Thoracic aorta (tissue), 2 donors: Measurements from ENCODE around the gene COL6A2. TPM values are rescaled to one million over a fixed set of nuclear protein-coding genes. Genes with fewer than 3 reads are reported as not detected.
A peak's percentile ranks its signal among the peaks of the same experiment; 100 is the strongest.
"Not testable (repeated sequence)": the region's sequence is repeated elsewhere in the genome, so short reads cannot be mapped to it uniquely, and the experiment has no call there.

Source experiments
- ATAC-seq: fragments of 150-250 bp; one replicate; pipeline ENCODE4 v1.8.0; 2017; ENCODE audit warnings: low read depth; ENCODE audit not compliant: insufficient number of reproducible peaks, low FRiP score
- DNase-seq: peaks from one replicate; pipeline ENCODE4 v3.0.0-alpha.2; 2020; ENCODE audit warnings: low spot score
- H3K27ac ChIP-seq, 2 donors: fragments of 200-600 bp; sonication (generic); 1 replicate in 1 of 2; 2 replicates in 1 of 2; pipeline ENCODE4 v1.5.1; 2016; ENCODE audit warnings: mild to moderate bottlenecking in 2 of 2, moderate library complexity in 2 of 2
- H3K27me3 ChIP-seq: fragments of 200-600 bp; sonication (generic); replicated peaks from 2 replicates; pipeline ENCODE4 v1.6.0; 2016; ENCODE audit warnings: mild to moderate bottlenecking; ENCODE audit not compliant: insufficient read depth
- H3K36me3 ChIP-seq: fragments of 200-600 bp; sonication (generic); one replicate; pipeline ENCODE4 v1.5.1; 2016
- H3K4me1 ChIP-seq, 2 donors: fragments of 200-600 bp; sonication (generic); 1 replicate in 1 of 2; 2 replicates in 1 of 2; pipeline versions ENCODE4 v1.5.1 to v1.6.0; 2016; ENCODE audit warnings: low read depth in 2 of 2, mild to moderate bottlenecking in 1 of 2; ENCODE audit not compliant: control insufficient read depth in 1 of 2
- H3K4me3 ChIP-seq: fragments of 200-600 bp; sonication (generic); 2 replicates; pipeline ENCODE4 v1.5.1; 2016; ENCODE audit warnings: mild to moderate bottlenecking
- H3K9me3 ChIP-seq: fragments of 200-600 bp; sonication (generic); 2 replicates; pipeline ENCODE4 v1.5.1; 2016
- total RNA-seq, 2 donors: library from RNA; depleted of rRNA; stranded (reverse); fragments of >200 nt; gene quantifications; one replicate each; pipeline versions ENCODE4 v1.1.0 to v1.2.3, GENCODE V29; 2016
- TF ChIP-seq, protein P1 (sequence below): fragments of 200-600 bp; sonication (generic); IDR thresholded peaks from one replicate; pipeline ENCODE4 v1.5.1; 2019; ENCODE audit warnings: antibody characterized with exemption

COL6A2 gene
- total RNA-seq, 2 donors from 2014 or later: 1,835 to 1,885 TPM

GRCh38 chr21:46100906-46101305 lies 3.0 kb downstream of the COL6A2 start:
- H3K9me3 ChIP-seq: peaks cover 8% of the 10 kb centered on the region
- TF ChIP-seq, protein P1, sequence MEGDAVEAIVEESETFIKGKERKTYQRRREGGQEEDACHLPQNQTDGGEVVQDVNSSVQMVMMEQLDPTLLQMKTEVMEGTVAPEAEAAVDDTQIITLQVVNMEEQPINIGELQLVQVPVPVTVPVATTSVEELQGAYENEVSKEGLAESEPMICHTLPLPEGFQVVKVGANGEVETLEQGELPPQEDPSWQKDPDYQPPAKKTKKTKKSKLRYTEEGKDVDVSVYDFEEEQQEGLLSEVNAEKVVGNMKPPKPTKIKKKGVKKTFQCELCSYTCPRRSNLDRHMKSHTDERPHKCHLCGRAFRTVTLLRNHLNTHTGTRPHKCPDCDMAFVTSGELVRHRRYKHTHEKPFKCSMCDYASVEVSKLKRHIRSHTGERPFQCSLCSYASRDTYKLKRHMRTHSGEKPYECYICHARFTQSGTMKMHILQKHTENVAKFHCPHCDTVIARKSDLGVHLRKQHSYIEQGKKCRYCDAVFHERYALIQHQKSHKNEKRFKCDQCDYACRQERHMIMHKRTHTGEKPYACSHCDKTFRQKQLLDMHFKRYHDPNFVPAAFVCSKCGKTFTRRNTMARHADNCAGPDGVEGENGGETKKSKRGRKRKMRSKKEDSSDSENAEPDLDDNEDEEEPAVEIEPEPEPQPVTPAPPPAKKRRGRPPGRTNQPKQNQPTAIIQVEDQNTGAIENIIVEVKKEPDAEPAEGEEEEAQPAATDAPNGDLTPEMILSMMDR: no peak
- ATAC-seq: no peak
- no peak for DNase-seq
- no peaks in the 10 kb centered on the region for H3K36me3 ChIP-seq
- no peak overlapping the region for H3K27ac ChIP-seq
- H3K4me3 ChIP-seq: peak overlapping the region; percentile 88
- peaks cover 6 to 21% of the 10 kb centered on the region in 2 donors for H3K4me1 ChIP-seq
- no peaks in the 10 kb centered on the region for H3K27me3 ChIP-seq

DNA sequence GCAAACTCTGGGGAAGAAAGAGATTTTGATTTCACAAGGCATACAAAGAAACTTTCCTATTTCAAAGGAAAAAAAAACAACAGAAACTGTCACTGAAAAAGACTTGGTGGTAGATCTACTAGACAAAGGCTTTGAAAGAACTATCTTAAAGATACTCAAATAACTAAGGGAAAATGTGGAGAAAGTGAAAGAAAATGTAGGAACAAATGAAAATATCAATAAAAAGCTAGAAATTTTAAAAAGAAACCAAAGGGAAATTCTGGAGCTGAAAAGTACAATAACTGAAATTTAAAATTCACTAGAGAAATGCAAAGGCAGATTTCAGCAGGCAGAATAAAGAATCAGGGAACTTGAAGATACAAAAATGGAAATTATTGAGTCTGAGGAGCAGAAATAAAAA lies 6.2 kb downstream of the COL6A2 start:
- no peaks in the 10 kb centered on the region for H3K27me3 ChIP-seq
- no peak overlapping the region for H3K27ac ChIP-seq
- H3K4me3 ChIP-seq: no peak overlapping the region
- H3K4me1 ChIP-seq: peaks cover 8 to 25% of the 10 kb centered on the region in 2 donors
- TF ChIP-seq, protein P1: no peak
- H3K9me3 ChIP-seq: peaks cover 12% of the 10 kb centered on the region
- DNase-seq: no peak
- ATAC-seq: no peak
- peaks cover 5% of the 10 kb centered on the region for H3K36me3 ChIP-seq

DNA sequence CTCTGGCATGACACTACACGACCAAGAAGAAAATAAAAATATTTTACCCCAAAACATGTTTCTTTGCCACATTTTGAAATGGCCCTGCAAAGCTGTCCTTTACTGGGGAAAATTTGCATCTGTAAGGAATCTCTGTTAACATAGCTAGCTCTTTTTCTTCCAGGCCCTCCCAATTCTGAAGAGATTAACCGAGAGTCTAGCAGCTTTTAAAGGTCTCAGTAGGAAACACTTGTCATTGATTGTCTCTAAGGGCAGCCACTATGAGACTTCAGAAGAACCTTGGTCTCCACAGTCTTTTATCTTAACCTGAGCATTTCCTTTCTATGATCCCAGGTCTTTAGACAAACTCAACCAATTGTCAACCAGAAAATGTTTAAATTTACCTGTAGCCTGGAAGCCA lies 9.5 kb downstream of the COL6A2 start:
- not testable (repeated sequence) for H3K27ac ChIP-seq, H3K4me3 ChIP-seq, H3K9me3 ChIP-seq, ATAC-seq, H3K27me3 ChIP-seq, DNase-seq
- Histone ChIP-seq H3K4me1 (peaks cover 23 to 38% of the 10 kb centered on the region in 2 donors), H3K36me3 (peaks cover 20% of the 10 kb centered on the region)

DNA sequence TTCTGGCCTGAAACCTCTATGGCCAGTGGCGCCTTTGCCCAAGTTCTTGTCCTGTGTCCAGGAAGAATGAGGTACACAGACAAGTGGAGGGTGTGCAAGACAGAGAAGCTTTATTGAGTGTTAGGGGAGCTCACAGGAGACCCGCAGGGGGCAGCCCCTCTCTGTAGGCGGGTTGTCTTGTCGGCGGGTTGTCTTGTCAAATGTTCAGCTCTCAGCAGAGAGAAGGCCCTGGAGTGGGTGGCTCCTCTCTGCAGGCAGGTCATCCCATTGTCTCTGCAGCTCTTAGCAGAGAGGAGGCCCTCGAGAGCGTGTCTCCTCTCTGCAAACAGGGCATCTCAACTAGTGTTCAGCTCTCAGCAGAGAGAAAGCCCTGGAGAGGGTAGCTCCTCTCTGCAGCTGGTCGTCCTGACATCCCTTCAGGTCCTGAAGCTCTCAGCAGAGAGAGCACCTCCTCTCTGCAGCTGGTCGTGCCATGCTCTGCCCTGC lies 11.0 kb downstream of the COL6A2 start:
- peak overlapping the region in 1 of 2 donors; percentile 77 for H3K27ac ChIP-seq
- H3K4me1 ChIP-seq: peaks cover 23 to 38% of the 10 kb centered on the region in 2 donors
- no peaks in the 10 kb centered on the region for H3K27me3 ChIP-seq
- no peak overlapping the region for H3K4me3 ChIP-seq
- H3K9me3 ChIP-seq: peaks cover 4% of the 10 kb centered on the region
- no peak for ATAC-seq
- DNase-seq: no peak
- H3K36me3 ChIP-seq: peaks cover 35% of the 10 kb centered on the region
- TF ChIP-seq, protein P1: no peak

- peak overlapping the region; percentile 68 to 77 for H3K27ac ChIP-seq
- peaks cover 4% of the 10 kb centered on the region for H3K9me3 ChIP-seq
- TF ChIP-seq, protein P1: no peak
- peak; percentile 0 for DNase-seq
- no peak for ATAC-seq
- no peaks in the 10 kb centered on the region for H3K27me3 ChIP-seq
- H3K4me3 ChIP-seq: peak overlapping the region; percentile 43
- H3K4me1 ChIP-seq: peaks cover 23 to 38% of the 10 kb centered on the region in 2 donors
- peaks cover 42% of the 10 kb centered on the region for H3K36me3 ChIP-seq
Observed at GRCh38 chr21:46109313-46110221, 11.7 kb downstream of the COL6A2 start.
